H1 (cell line): ENCODE results near the gene SRR. TPM values are rescaled to one million over a fixed set of nuclear protein-coding genes. Genes with fewer than 3 reads are reported as not detected.

ENCODE experiments used
- CHD1 ChIP-seq: IDR thresholded peaks from 2 replicates; pipeline ENCODE4 v1.6.1; 2012; ENCODE audit warnings: low read depth, low read length, improper control_type of control experiment
- HDAC2 ChIP-seq, 2 experiments: fragments of 300-600 bp in 1 of 2; sonication (generic) in 1 of 2; IDR thresholded peaks; 2 replicates each; pipeline ENCODE4 v1.6.1; 2011 to 2012; ENCODE audit warnings: low read depth in 2 of 2, low read length in 2 of 2, mild to moderate bottlenecking in 2 of 2, moderate library complexity in 2 of 2, borderline replicate concordance in 1 of 2, inconsistent platforms in 1 of 2
- RBBP5 ChIP-seq: IDR thresholded peaks from 2 replicates; pipeline ENCODE4 v1.7.1; 2012; ENCODE audit warnings: low read depth, mild to moderate bottlenecking, inconsistent platforms, low read length, moderate library complexity, borderline replicate concordance
- TEAD4 ChIP-seq: IDR thresholded peaks from 2 replicates; pipeline ENCODE4 v1.6.1; 2012; ENCODE audit warnings: low read depth, low read length, inconsistent platforms, mixed read lengths
- polyA plus RNA-seq, 7 experiments: library from polyadenylated mRNA; depleted of rRNA in 3 of 7; stranded (reverse) in 5 of 7; unstranded in 2 of 7; fragments of >200 nt in 5 of 7; fragments of 200-250 nt in 2 of 7; gene quantifications; 1 replicate in 5 of 7; 2 replicates in 1 of 7; 4 replicates in 1 of 7; pipeline versions ENCODE4 v1.2.1 to v1.2.3, GENCODE V29; 2011 to 2013; ENCODE audit warnings: missing spikeins in 2 of 7, mixed read lengths in 2 of 7
- total RNA-seq: library from RNA; stranded (reverse); fragmentation: NEBNext Ultra II Directional; extraction: Animal tissue kit (Norgen Biotek cat#: 25700); gene quantifications from 2 replicates; pipeline ENCODE4 v1.2.1, GENCODE V29; 2021
- TF ChIP-seq, protein P1 (sequence below): IDR thresholded peaks from 2 replicates; pipeline ENCODE4 v1.6.1; 2011; ENCODE audit warnings: low read depth, mild to moderate bottlenecking, low read length; ENCODE audit not compliant: insufficient read depth

Gene SRR
- total and polyA plus RNA-seq, 2 of the 8 experiments (the other 6 are each of a cell fraction or from before 2014, with no cell fraction given): 3.6 to 4.5 TPM

DNA sequence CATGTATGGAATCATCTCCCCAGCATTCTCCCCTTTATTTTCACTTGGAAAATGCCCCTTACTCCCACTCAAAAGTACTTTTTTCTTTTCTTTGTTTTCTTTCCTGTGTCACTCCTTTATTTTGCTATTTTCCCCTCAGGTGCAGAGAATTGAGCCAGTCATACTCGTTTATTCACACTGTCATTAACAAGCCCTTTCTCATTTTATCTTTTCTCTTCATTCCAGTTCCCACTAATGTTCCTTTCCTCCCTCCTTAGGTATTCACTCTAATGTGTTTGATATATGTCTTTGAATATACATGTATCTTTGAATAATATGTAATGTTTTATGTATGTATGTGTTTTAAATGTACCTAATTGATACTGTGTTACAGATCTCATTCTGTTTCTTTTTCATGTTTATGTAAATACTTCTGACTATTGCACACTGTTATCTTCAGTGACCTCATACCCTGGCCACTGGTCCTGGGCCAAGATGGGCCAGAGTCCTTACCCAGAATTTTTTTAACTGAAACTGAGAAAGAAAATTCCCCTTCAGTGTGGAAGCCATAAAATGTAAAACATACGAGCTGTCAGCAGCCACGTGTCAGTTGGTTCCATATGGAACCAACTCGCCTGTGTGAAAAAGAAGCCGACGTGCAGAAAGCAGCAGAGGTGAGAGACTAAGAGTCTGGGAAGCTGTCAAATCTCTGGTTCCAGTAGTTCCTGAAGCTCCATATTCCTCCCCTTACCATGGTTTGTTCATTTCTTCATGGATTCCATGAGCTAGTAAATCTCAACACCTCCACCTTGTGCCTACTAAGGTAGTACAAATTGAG, 5.8 kb downstream of the SRR start (continued):
- TF ChIP-seq, protein P1, sequence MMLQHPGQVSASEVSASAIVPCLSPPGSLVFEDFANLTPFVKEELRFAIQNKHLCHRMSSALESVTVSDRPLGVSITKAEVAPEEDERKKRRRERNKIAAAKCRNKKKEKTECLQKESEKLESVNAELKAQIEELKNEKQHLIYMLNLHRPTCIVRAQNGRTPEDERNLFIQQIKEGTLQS: no peak
- TF ChIP-seq TEAD4 (no peak), RBBP5 (no peak), CHD1 (no peak), HDAC2 (IDR thresholded peaks at IDR 0.05; ENCODE audit: borderline replicate concordance in 1 of 2, low read depth in 2 of 2, low read length in 2 of 2) (no peak)
